Liver (tissue), 9 donors: ENCODE results near the gene PCNX2. TPM values are rescaled to one million over a fixed set of nuclear protein-coding genes. Genes with fewer than 3 reads are reported as not detected.

Experiments used
- DNase-seq: peaks from one replicate; pipeline ENCODE4 v3.0.0-alpha.2; 2017; ENCODE audit warnings: low spot score
- H3K27ac ChIP-seq, 2 donors: one replicate each; pipeline ENCODE4 v1.7.0; 2013; ENCODE audit warnings: inconsistent platforms in 2 of 2, low read length in 2 of 2, control low read depth in 1 of 2, low read depth in 1 of 2, mild to moderate bottlenecking in 1 of 2
- H3K27me3 ChIP-seq, 4 donors: one replicate each; pipeline versions ENCODE4 v1.6.1 to v1.7.0; 2013; ENCODE audit warnings: low read length in 3 of 4, inconsistent platforms in 1 of 4, mild to moderate bottlenecking in 1 of 4, moderate library complexity in 1 of 4; ENCODE audit not compliant: control insufficient read depth in 4 of 4, insufficient read depth in 4 of 4
- H3K36me3 ChIP-seq, 4 donors: one replicate each; pipeline versions ENCODE4 v1.6.1 to v1.7.0; 2013; ENCODE audit warnings: low read length in 3 of 4, mild to moderate bottlenecking in 3 of 4, low read depth in 1 of 4, moderate library complexity in 1 of 4; ENCODE audit not compliant: control insufficient read depth in 4 of 4, insufficient read depth in 3 of 4
- H3K4me1 ChIP-seq, 4 donors: one replicate each; pipeline versions ENCODE4 v1.6.1 to v1.7.0; 2013; ENCODE audit warnings: low read length in 3 of 4, mild to moderate bottlenecking in 3 of 4, moderate library complexity in 1 of 4; ENCODE audit not compliant: control insufficient read depth in 4 of 4, insufficient read depth in 4 of 4
- H3K4me3 ChIP-seq, 3 donors: one replicate each; pipeline versions ENCODE4 v1.6.1 to v1.7.0; 2013; ENCODE audit warnings: low read length in 3 of 3, control low read depth in 1 of 3, low read depth in 1 of 3, mild to moderate bottlenecking in 1 of 3
- H3K9ac ChIP-seq, 2 donors: one replicate each; pipeline ENCODE4 v1.7.0; 2013; ENCODE audit warnings: low read length in 2 of 2, mild to moderate bottlenecking in 2 of 2, moderate library complexity in 2 of 2, control low read depth in 1 of 2, low read depth in 1 of 2
- H3K9me3 ChIP-seq, 4 donors: one replicate each; pipeline versions ENCODE4 v1.6.1 to v1.7.0; 2013; ENCODE audit warnings: low read length in 3 of 4; ENCODE audit not compliant: control insufficient read depth in 4 of 4
- FOXA1 ChIP-seq: IDR thresholded peaks from 2 replicates; pipeline ENCODE4 v1.6.1; 2016; ENCODE audit warnings: antibody characterized with exemption
- FOXA2 ChIP-seq: IDR thresholded peaks from 2 replicates; pipeline ENCODE4 v1.6.1; 2016; ENCODE audit warnings: antibody characterized with exemption
- HNF4G ChIP-seq: IDR thresholded peaks from 2 replicates; pipeline ENCODE4 v1.6.1; 2016; ENCODE audit warnings: antibody characterized with exemption
- NR2F2 ChIP-seq: IDR thresholded peaks from 2 replicates; pipeline ENCODE4 v1.6.1; 2016; ENCODE audit warnings: antibody characterized with exemption
- RAD21 ChIP-seq, 2 donors: IDR thresholded peaks; 2 replicates each; pipeline ENCODE4 v1.6.1; 2016; ENCODE audit warnings: antibody characterized with exemption in 2 of 2, mild to moderate bottlenecking in 2 of 2
- RXRA ChIP-seq, 2 donors: IDR thresholded peaks; 2 replicates each; pipeline ENCODE4 v1.6.1; 2017 to 2018; ENCODE audit warnings: antibody characterized with exemption in 2 of 2, mild to moderate bottlenecking in 1 of 2
- SP1 ChIP-seq: IDR thresholded peaks from 2 replicates; pipeline ENCODE4 v1.6.1; 2018; ENCODE audit warnings: antibody characterized with exemption, mild to moderate bottlenecking
- TAF1 ChIP-seq: conservative IDR thresholded peaks from 2 replicates; pipeline ENCODE4 v1.6.1; 2016; ENCODE audit warnings: antibody characterized with exemption, mild to moderate bottlenecking
- YY1 ChIP-seq: IDR thresholded peaks from 2 replicates; pipeline ENCODE4 v1.6.1; 2016; ENCODE audit warnings: antibody characterized with exemption, mild to moderate bottlenecking
- polyA plus RNA-seq, 2 donors: library from polyadenylated mRNA; stranded (reverse) in 1 of 2; unstranded in 1 of 2; fragments of 200-250 nt in 1 of 2; fragments of >200 nt in 1 of 2; fragmentation: Nextera tagmentation in 1 of 2; extraction: Ambion mirVana in 1 of 2; gene quantifications; one replicate each; pipeline versions ENCODE4 v1.2.1 to v1.2.3, GENCODE V29; 2013 to 2015
- total RNA-seq, 2 donors: library from RNA; depleted of rRNA; stranded (reverse); fragments of >200 nt; gene quantifications; one replicate each; pipeline ENCODE4 v1.2.3, GENCODE V29; 2014
- TF ChIP-seq, protein P1 (sequence below): IDR thresholded peaks from 2 replicates; pipeline ENCODE4 v1.6.1; 2016; ENCODE audit warnings: antibody characterized with exemption, mild to moderate bottlenecking
- TF ChIP-seq, protein P2 (sequence below): IDR thresholded peaks from 2 replicates; pipeline ENCODE4 v1.6.1; 2016; ENCODE audit warnings: antibody characterized with exemption
- TF ChIP-seq, protein P3 (sequence below): IDR thresholded peaks from 2 replicates; pipeline ENCODE4 v1.6.1; 2016; ENCODE audit warnings: antibody characterized with exemption
- TF ChIP-seq, protein P4 (sequence below): fragments of 150-350 bp; IDR thresholded peaks from 2 replicates; pipeline ENCODE4 v1.5.1; 2017; ENCODE audit warnings: improper control_type of control experiment, low read depth, low read length; ENCODE audit not compliant: missing input control
- donor health status: healthy.
- donor health status: healthy.
- donor health status: healthy.
- donor health status: healthy.
- donor health status: healthy.

The PCNX2 gene
- total and polyA plus RNA-seq, 4 donors = 0.20 to 3.1 (median 0.92) TPM

DNA sequence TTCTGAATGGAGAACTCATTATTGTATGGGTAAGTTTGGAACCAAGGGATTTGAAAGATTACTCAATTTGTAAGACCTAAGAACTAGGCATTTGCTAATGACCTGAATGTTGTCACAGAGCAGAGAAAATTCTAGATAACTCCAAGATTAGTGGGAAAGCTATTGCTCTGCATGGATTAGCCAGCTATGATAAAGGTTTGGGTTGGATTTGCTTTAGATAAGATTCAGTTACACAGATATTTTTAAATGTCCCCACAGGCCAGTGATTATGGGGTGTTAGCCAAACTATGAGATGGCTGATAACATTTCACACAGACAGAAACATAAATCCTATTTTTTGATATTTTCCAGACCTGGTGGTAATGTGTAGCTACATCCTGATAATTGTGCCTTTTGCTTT is 256.9 kb downstream of the PCNX2 start:
- Histone ChIP-seq H3K4me1 (no peaks in the 10 kb centered on the region), H3K36me3 (no peaks in the 10 kb centered on the region), H3K9me3 (no peaks in the 10 kb centered on the region), H3K4me3 (no peak overlapping the region), H3K9ac (no peak overlapping the region), H3K27me3 (no peaks in the 10 kb centered on the region), H3K27ac (no peak overlapping the region)
- no peak for TF ChIP-seq HNF4G
- TF ChIP-seq, protein P1, sequence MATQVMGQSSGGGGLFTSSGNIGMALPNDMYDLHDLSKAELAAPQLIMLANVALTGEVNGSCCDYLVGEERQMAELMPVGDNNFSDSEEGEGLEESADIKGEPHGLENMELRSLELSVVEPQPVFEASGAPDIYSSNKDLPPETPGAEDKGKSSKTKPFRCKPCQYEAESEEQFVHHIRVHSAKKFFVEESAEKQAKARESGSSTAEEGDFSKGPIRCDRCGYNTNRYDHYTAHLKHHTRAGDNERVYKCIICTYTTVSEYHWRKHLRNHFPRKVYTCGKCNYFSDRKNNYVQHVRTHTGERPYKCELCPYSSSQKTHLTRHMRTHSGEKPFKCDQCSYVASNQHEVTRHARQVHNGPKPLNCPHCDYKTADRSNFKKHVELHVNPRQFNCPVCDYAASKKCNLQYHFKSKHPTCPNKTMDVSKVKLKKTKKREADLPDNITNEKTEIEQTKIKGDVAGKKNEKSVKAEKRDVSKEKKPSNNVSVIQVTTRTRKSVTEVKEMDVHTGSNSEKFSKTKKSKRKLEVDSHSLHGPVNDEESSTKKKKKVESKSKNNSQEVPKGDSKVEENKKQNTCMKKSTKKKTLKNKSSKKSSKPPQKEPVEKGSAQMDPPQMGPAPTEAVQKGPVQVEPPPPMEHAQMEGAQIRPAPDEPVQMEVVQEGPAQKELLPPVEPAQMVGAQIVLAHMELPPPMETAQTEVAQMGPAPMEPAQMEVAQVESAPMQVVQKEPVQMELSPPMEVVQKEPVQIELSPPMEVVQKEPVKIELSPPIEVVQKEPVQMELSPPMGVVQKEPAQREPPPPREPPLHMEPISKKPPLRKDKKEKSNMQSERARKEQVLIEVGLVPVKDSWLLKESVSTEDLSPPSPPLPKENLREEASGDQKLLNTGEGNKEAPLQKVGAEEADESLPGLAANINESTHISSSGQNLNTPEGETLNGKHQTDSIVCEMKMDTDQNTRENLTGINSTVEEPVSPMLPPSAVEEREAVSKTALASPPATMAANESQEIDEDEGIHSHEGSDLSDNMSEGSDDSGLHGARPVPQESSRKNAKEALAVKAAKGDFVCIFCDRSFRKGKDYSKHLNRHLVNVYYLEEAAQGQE = no peak
- TF ChIP-seq, protein P2, sequence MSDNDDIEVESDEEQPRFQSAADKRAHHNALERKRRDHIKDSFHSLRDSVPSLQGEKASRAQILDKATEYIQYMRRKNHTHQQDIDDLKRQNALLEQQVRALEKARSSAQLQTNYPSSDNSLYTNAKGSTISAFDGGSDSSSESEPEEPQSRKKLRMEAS = no peak
- TF ChIP-seq FOXA2 = no peak
- TF ChIP-seq, protein P3, sequence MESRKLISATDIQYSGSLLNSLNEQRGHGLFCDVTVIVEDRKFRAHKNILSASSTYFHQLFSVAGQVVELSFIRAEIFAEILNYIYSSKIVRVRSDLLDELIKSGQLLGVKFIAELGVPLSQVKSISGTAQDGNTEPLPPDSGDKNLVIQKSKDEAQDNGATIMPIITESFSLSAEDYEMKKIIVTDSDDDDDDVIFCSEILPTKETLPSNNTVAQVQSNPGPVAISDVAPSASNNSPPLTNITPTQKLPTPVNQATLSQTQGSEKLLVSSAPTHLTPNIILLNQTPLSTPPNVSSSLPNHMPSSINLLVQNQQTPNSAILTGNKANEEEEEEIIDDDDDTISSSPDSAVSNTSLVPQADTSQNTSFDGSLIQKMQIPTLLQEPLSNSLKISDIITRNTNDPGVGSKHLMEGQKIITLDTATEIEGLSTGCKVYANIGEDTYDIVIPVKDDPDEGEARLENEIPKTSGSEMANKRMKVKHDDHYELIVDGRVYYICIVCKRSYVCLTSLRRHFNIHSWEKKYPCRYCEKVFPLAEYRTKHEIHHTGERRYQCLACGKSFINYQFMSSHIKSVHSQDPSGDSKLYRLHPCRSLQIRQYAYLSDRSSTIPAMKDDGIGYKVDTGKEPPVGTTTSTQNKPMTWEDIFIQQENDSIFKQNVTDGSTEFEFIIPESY = no peak
- TF ChIP-seq FOXA1 = no peak
- TF ChIP-seq, protein P4, sequence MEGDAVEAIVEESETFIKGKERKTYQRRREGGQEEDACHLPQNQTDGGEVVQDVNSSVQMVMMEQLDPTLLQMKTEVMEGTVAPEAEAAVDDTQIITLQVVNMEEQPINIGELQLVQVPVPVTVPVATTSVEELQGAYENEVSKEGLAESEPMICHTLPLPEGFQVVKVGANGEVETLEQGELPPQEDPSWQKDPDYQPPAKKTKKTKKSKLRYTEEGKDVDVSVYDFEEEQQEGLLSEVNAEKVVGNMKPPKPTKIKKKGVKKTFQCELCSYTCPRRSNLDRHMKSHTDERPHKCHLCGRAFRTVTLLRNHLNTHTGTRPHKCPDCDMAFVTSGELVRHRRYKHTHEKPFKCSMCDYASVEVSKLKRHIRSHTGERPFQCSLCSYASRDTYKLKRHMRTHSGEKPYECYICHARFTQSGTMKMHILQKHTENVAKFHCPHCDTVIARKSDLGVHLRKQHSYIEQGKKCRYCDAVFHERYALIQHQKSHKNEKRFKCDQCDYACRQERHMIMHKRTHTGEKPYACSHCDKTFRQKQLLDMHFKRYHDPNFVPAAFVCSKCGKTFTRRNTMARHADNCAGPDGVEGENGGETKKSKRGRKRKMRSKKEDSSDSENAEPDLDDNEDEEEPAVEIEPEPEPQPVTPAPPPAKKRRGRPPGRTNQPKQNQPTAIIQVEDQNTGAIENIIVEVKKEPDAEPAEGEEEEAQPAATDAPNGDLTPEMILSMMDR = no peak
- no peak for TF ChIP-seq NR2F2
- no peak for TF ChIP-seq YY1
- TF ChIP-seq SP1 = no peak
- DNase-seq = no peak

DNA sequence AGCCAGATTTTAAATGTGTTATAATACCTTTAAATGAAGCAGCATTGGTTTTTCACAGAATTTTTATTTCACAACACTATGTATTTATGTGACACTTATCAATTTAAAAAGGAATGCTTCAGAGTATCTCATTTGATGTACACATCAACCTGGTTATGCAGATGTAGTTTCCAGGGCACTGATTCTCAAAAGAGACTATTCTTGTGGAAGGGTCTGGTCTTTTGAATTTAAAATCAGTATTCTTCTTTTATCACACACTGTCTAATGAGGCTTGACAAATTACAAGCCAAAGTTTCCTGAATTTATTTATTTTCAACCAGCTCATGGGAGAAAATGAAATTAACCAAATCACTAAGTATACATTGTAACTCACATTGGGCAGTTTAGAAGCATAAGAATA is 257.7 kb downstream of the PCNX2 start:
- H3K9me3 ChIP-seq = no peaks in the 10 kb centered on the region
- no peak overlapping the region for H3K9ac ChIP-seq
- DNase-seq = no peak
- no peak for TF ChIP-seq RAD21 (IDR thresholded peaks at IDR 0.05)
- TF ChIP-seq, protein P2 = no peak
- TF ChIP-seq TAF1 = no peak
- no peak for TF ChIP-seq SP1
- TF ChIP-seq RXRA (IDR thresholded peaks at IDR 0.05) = no peak
- H3K27me3 ChIP-seq = no peaks in the 10 kb centered on the region
- no peaks in the 10 kb centered on the region for H3K4me1 ChIP-seq
- H3K36me3 ChIP-seq = no peaks in the 10 kb centered on the region
- H3K4me3 ChIP-seq = no peak overlapping the region
- H3K27ac ChIP-seq = no peak overlapping the region
